Thymus (tissue), 11 donors: Measurements from ENCODE around the gene KLHL42. TPM values are rescaled to one million over a fixed set of nuclear protein-coding genes. Genes with fewer than 3 reads are reported as not detected.

Experiments
- DNase-seq, 9 donors: peaks; one replicate each; pipeline ENCODE4 v3.0.0-alpha.2; 2013; ENCODE audit warnings: low spot score in 9 of 9, low read depth in 6 of 9, missing footprints in 1 of 9
- H3K27ac ChIP-seq, 2 donors: one replicate each; pipeline ENCODE4 v1.5.1; 2013; ENCODE audit warnings: control low read depth in 1 of 2, low read depth in 1 of 2, low read length in 1 of 2, mild to moderate bottlenecking in 1 of 2, moderate library complexity in 1 of 2
- H3K27me3 ChIP-seq, 2 donors: one replicate each; pipeline ENCODE4 v1.5.1; 2013; ENCODE audit warnings: low read length in 1 of 2; ENCODE audit not compliant: control insufficient read depth in 2 of 2, insufficient read depth in 1 of 2
- H3K36me3 ChIP-seq, 2 donors: one replicate each; pipeline ENCODE4 v1.5.1; 2013; ENCODE audit warnings: low read length in 1 of 2, mild to moderate bottlenecking in 1 of 2, moderate library complexity in 1 of 2; ENCODE audit not compliant: control insufficient read depth in 2 of 2, insufficient read depth in 2 of 2
- H3K4me1 ChIP-seq, 2 donors: one replicate each; pipeline ENCODE4 v1.5.1; 2013; ENCODE audit warnings: low read length in 2 of 2; ENCODE audit not compliant: control insufficient read depth in 2 of 2, insufficient read depth in 2 of 2
- H3K4me3 ChIP-seq, 2 donors: one replicate each; pipeline ENCODE4 v1.5.1; 2013; ENCODE audit warnings: low read length in 2 of 2, control low read depth in 1 of 2, mild to moderate bottlenecking in 1 of 2
- H3K9me3 ChIP-seq, 2 donors: one replicate each; pipeline ENCODE4 v1.5.1; 2013; ENCODE audit warnings: low read length in 1 of 2, mild to moderate bottlenecking in 1 of 2; ENCODE audit not compliant: control insufficient read depth in 2 of 2, insufficient read depth in 1 of 2
- WGBS: extraction: QIAGEN DNeasy Blood & Tissue Kit; methylation state at CpG from one replicate; pipeline ENCODE4 v1.1.7; 2013; 5-methylcytosine and 5-hydroxymethylcytosine counted together
- polyA plus RNA-seq: library from polyadenylated mRNA; stranded (reverse); fragments of 200-250 nt; gene quantifications from one replicate; pipeline ENCODE4 v1.2.3, GENCODE V29; 2013
- total RNA-seq: library from RNA; stranded (reverse); fragments of 120-200 nt; gene quantifications from one replicate; pipeline ENCODE4 v1.2.4, GENCODE V29; 2013
- donor health status: healthy.

Gene KLHL42
- total and polyA plus RNA-seq, 2 donors: 8.8 to 9.0 TPM

DNA sequence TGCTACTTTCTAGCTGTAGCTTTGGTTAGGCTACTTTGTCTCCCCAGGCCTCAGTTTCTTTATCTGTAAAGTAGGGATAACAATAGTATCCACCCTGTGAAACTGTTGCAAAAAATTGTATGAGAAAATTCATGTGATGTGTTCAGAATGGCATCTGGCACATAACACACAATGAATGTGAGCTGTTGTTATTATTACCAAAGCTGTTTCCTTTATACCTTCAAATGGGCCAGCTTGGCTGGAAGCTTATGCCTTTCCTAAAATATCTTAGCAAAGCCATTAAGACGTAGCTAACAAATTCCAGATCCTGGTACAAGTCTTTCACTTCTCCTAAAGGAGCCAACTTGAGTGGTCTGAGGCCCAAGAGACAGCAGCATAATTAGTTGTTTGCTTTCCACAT lies 25.2 kb downstream of the KLHL42 start:
- Histone ChIP-seq H3K9me3 (no peaks in the 10 kb centered on the region), H3K27ac (no peak overlapping the region), H3K27me3 (no peaks in the 10 kb centered on the region), H3K36me3 (no peaks in the 10 kb centered on the region), H3K4me1 (peaks cover 0 to 2% of the 10 kb centered on the region in 2 donors), H3K4me3 (no peak overlapping the region)
- 0% methylated on average over 1 of the region's 1 CpG for WGBS
- DNase-seq: no peak

DNA sequence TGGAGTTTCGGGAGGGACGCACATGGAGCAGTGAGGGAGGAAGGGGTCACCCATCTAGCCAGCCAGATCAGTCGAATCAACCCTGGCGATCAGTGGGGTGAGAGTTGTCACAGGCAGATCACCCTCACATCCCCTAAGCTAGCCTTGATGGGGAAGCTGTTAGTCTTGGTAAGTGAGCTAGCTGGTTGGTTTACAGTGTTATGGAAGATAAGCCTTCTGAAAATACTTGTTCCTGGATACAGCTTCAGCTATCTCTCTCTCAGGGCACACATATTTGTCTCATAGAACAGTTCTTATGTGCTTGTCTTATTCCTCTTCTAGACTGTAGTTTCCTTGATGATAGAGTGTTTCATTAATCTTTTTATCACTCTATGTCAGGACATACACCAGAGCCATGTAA lies 26.2 kb downstream of the KLHL42 start:
- no peak for DNase-seq
- 97% methylated on average over 4 of the region's 4 CpGs for WGBS

DNA sequence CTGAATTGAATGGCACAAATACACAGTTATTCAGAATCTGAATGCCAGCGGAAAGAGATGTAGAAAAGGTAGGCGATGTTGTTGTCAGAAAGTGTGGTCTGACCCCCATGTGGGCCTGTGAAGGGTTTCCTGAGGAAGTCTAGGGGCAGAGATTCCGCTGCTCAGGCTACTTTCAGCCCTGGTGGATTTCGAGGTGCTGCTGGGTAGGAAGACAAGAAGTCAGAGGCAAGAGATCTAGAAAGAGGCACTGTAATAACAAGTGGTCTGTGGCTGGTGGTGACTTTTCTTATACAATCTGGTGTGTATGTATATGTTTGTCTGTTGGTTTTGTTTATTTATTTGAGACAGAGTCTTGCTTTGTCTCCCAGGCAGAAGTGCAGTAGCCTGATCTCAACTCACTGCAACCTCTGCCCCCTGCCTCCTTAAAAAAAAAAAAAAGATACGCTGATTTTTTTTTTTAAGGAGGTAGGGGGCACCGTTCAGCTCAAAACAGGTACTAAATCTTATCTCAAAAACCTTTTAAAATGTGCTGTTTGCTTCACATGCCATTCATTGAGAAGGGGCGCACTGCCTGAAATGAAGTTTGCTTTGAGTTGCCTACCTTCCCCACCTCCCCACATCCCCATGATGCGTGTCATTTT lies 27.1 kb downstream of the KLHL42 start:
- DNase-seq: peak in 2 of 9 donors; percentile 9

More for the DNA sequence above, 26.2 kb downstream of the KLHL42 start:
- Histone ChIP-seq H3K27me3 (no peaks in the 10 kb centered on the region), H3K9me3 (no peaks in the 10 kb centered on the region), H3K4me1 (peaks cover 0 to 2% of the 10 kb centered on the region in 2 donors), H3K27ac (no peak overlapping the region), H3K36me3 (no peaks in the 10 kb centered on the region), H3K4me3 (no peak overlapping the region)

DNA sequence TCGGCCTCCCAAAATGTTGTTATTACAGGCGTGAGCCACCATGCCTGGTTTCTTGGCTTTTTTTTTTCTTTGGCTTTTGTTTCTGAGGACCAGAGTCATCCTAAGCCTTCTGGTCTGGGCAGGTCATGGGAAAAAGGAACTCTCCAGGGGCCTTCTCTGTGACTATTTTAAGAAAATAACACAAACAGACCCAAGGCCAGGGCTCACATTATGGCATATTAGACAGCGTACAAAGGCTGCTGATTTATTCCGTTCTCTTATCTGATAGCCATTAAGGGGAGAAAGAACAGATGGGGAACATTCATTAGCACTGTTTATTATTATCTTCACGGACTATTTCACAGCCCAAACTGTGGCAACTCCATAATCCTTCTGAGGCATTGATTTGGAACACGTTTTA lies 28.8 kb downstream of the KLHL42 start:
- H3K4me1 ChIP-seq: peaks cover 0 to 2% of the 10 kb centered on the region in 2 donors
- H3K27ac ChIP-seq: no peak overlapping the region
- no peak overlapping the region for H3K4me3 ChIP-seq
- no peaks in the 10 kb centered on the region for H3K27me3 ChIP-seq
- no peaks in the 10 kb centered on the region for H3K36me3 ChIP-seq
- DNase-seq: no peak
- H3K9me3 ChIP-seq: no peaks in the 10 kb centered on the region
- 80% methylated on average over 6 of the region's 6 CpGs for WGBS

More for the DNA sequence above, 27.1 kb downstream of the KLHL42 start:
- Histone ChIP-seq H3K4me3 (no peak overlapping the region), H3K36me3 (no peaks in the 10 kb centered on the region), H3K4me1 (peaks cover 0 to 2% of the 10 kb centered on the region in 2 donors), H3K27ac (no peak overlapping the region), H3K9me3 (no peaks in the 10 kb centered on the region), H3K27me3 (no peaks in the 10 kb centered on the region)
- 43% methylated on average over 8 of the region's 8 CpGs for WGBS

DNA sequence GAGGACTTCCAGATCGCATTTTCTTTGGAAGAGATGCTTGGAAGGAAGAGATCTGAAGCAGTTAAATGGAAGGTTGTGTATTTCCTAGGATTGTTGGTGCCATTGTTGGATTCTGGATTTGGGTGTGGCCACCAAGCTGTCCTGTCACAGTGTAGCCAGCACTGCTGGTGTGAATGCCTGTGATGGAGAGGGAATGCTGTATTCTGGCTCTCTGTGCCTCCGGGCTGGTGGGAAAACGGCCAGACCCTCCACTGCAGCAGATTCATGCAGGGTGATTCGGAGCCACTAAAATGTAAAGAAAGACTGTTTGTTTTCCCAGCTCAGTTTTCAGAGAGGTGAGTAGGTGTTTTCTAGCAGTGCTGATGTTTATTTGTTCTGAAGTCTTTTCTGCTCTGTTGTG lies 30.7 kb downstream of the KLHL42 start:
- H3K36me3 ChIP-seq: no peaks in the 10 kb centered on the region
- no peaks in the 10 kb centered on the region for H3K9me3 ChIP-seq
- H3K4me1 ChIP-seq: peaks cover 0 to 2% of the 10 kb centered on the region in 2 donors
- H3K4me3 ChIP-seq: no peak overlapping the region
- no peaks in the 10 kb centered on the region for H3K27me3 ChIP-seq
- H3K27ac ChIP-seq: no peak overlapping the region
- no peak for DNase-seq
- WGBS: 96% methylated on average over 4 of the region's 4 CpGs

DNA sequence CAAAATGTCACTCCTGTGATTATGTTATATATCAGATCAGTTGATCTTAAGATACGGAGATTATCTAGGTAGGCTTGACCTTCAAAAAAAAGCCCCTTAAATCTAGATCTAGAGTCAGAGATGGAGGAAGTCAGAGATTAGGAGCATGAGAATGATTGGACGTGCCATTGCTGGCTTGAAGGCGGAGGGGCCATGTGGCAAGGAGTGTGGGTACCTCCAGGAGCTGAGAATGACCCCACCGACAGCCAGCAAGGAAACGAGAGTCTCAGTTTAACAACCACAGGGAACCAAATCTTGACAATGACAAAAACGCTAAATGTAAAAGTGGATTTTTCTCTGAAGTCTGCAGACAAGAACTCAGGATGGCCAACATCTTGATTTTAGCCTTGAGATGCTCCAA lies 32.5 kb downstream of the KLHL42 start:
- peaks cover 0 to 2% of the 10 kb centered on the region in 2 donors for H3K4me1 ChIP-seq
- DNase-seq: no peak
- no peaks in the 10 kb centered on the region for H3K9me3 ChIP-seq
- 78% methylated on average over 6 of the region's 6 CpGs for WGBS
- no peak overlapping the region for H3K4me3 ChIP-seq
- no peaks in the 10 kb centered on the region for H3K27me3 ChIP-seq
- H3K36me3 ChIP-seq: no peaks in the 10 kb centered on the region
- no peak overlapping the region for H3K27ac ChIP-seq

DNA sequence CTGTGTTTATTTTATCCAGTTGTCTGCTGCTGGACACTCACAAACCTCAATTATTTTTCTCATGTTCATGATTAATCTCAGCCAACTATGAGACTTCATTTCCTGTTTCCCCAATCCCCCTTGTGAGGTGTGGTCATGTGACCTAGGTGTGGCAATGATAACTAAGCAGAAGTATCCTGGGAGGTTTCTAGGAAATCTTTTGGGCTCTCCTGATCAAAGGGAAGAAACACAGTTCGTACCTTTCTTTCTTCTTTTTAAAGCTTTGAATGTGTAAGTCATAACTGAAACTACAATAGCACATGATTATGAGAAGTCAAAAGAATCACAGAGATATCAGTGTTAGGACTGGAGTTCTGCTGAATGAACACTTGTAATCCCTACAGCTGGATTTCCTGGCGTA lies 34.4 kb downstream of the KLHL42 start:
- 76% methylated on average over 2 of the region's 2 CpGs for WGBS
- DNase-seq: no peak
- H3K9me3 ChIP-seq: no peaks in the 10 kb centered on the region

DNA sequence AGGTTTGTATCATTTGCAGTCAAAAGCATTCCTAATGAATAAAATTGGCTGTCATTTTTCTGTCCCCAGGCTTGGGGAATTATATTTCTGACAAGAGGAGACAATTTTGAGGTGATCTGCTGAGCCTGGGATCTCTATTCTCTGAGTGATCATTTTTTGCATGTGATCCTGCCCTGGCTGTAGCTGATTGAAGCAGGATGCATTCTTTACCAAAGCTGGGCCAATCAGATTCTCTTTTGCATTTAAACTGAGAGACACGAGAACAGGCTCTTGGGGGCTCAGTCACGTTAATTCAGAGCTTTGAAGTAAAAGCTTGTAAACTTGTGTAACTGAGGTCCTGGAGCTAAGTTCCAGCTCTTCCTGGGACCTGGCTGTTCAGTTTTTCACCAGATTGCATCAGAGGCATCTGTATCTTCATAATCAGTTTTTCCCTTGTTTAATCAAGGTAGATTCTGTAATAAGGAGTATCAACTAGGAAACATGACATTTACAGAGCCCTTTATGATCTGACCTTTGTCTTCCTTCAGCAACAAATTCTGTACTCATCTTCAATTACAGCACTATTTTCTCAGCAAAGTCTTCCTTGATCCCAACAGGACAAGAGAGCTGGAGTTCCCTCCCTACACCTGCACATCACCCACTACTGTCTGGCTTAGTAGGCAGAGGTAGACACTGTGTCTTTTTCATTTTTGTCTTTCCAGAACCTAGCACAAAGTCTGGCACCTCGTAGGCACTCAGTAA lies 35.0 kb downstream of the KLHL42 start:
- H3K4me3 ChIP-seq: no peak overlapping the region
- 92% methylated on average over 3 of the region's 3 CpGs for WGBS

More for the DNA sequence above, 34.4 kb downstream of the KLHL42 start:
- no peaks in the 10 kb centered on the region for H3K27me3 ChIP-seq
- H3K27ac ChIP-seq: no peak overlapping the region
- no peaks in the 10 kb centered on the region for H3K36me3 ChIP-seq
- no peak overlapping the region for H3K4me3 ChIP-seq
- H3K4me1 ChIP-seq: no peaks in the 10 kb centered on the region

DNA sequence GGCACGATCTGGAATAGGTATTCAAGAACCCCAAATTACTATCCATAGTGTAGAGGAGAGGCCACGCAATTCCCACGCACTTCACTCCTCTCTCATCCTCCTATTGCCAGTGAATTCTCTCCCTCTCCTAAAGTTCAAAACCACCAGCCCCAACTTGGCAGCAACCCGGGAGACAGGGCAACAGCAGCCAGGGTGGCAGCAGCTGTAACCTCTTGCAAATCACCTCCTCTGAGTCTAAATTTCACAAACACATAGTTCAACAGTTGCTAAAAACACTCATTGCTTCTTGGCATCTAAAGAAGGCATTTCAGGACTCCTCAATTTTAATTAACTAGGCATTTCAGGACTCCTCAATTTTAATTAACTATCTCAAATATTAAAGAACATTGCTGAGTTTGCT lies 37.7 kb downstream of the KLHL42 start:
- 96% methylated on average over 4 of the region's 4 CpGs for WGBS

More for the DNA sequence above, 35.0 kb downstream of the KLHL42 start:
- Histone ChIP-seq H3K27me3 (no peaks in the 10 kb centered on the region), H3K4me1 (no peaks in the 10 kb centered on the region), H3K9me3 (no peaks in the 10 kb centered on the region), H3K36me3 (no peaks in the 10 kb centered on the region), H3K27ac (no peak overlapping the region)
- no peak for DNase-seq

More for the DNA sequence above, 37.7 kb downstream of the KLHL42 start:
- Histone ChIP-seq H3K27me3 (peaks cover 0 to 3% of the 10 kb centered on the region in 2 donors), H3K9me3 (no peaks in the 10 kb centered on the region), H3K27ac (no peak overlapping the region), H3K36me3 (no peaks in the 10 kb centered on the region), H3K4me1 (no peaks in the 10 kb centered on the region), H3K4me3 (no peak overlapping the region)
- DNase-seq: no peak
